ENCODE measurements around the gene MDM1.

The MDM1 gene

GRCh38 chr12:68319988-68320623 is 12.1 kb downstream of the MDM1 start:
- DNase-seq (ENCODE audit: low read depth, low spot score) = no peak

GRCh38 chr12:68317047-68317667 is 15.0 kb downstream of the MDM1 start:
- no peak for DNase-seq (ENCODE audit: low read depth, low spot score)

- no peak for DNase-seq (ENCODE audit: low read depth, low spot score)
Measured at GRCh38 chr12:68310370-68310769, 21.8 kb downstream of the MDM1 start.

- DNase-seq (ENCODE audit: low read depth, low spot score) = no peak
Measured at GRCh38 chr12:68306564-68306963, 25.6 kb downstream of the MDM1 start.

- no peak for DNase-seq (ENCODE audit: low read depth, low spot score)
Measured at GRCh38 chr12:68305278-68305677, 26.9 kb downstream of the MDM1 start.

- no peak for DNase-seq (ENCODE audit: low read depth, low spot score)
Measured at GRCh38 chr12:68304626-68305025, 27.5 kb downstream of the MDM1 start.

- no peak for DNase-seq (ENCODE audit: low read depth, low spot score)
Measured at GRCh38 chr12:68303850-68304249, 28.3 kb downstream of the MDM1 start.

GRCh38 chr12:68297929-68298328 is 34.2 kb downstream of the MDM1 start:
- no peak for DNase-seq (ENCODE audit: low read depth, low spot score)

- DNase-seq (ENCODE audit: low read depth, low spot score) = no peak
Measured at GRCh38 chr12:68294251-68294650, 37.9 kb downstream of the MDM1 start.

- no peak for DNase-seq (ENCODE audit: low read depth, low spot score)
Measured at GRCh38 chr12:68293347-68293746, 38.8 kb downstream of the MDM1 start.

GRCh38 chr12:68292151-68292943 is 39.8 kb downstream of the MDM1 start:
- no peak for DNase-seq (ENCODE audit: low read depth, low spot score)

- no peak for DNase-seq (ENCODE audit: low read depth, low spot score)
Measured at GRCh38 chr12:68291396-68292036, 40.6 kb downstream of the MDM1 start.

GRCh38 chr12:68290126-68290525 is 42.0 kb downstream of the MDM1 start:
- DNase-seq (ENCODE audit: low read depth, low spot score) = no peak

GRCh38 chr12:68287106-68287505 is 45.1 kb downstream of the MDM1 start:
- DNase-seq (ENCODE audit: low read depth, low spot score) = no peak

GRCh38 chr12:68286396-68286795 is 45.8 kb downstream of the MDM1 start:
- DNase-seq (ENCODE audit: low read depth, low spot score) = no peak

- DNase-seq (ENCODE audit: low read depth, low spot score) = no peak
Measured at GRCh38 chr12:68285541-68285940, 46.6 kb downstream of the MDM1 start.

GRCh38 chr12:68281322-68282077 is 50.7 kb downstream of the MDM1 start:
- DNase-seq (ENCODE audit: low read depth, low spot score) = no peak

- no peak for DNase-seq (ENCODE audit: low read depth, low spot score)
Measured at GRCh38 chr12:68280240-68280639, 51.9 kb downstream of the MDM1 start.

- DNase-seq (ENCODE audit: low read depth, low spot score) = no peak
Measured at GRCh38 chr12:68279227-68280054, 52.7 kb downstream of the MDM1 start.

GRCh38 chr12:68276402-68276930 is 55.7 kb downstream of the MDM1 start:
- no peak for DNase-seq (ENCODE audit: low read depth, low spot score)
